SK-N-MC (cell line): ENCODE results near the gene NDUFAF8.

ENCODE experiments used
- EZH2 ChIP-seq: fragments of 200-600 bp; sonication (generic); IDR thresholded peaks from one replicate; pipeline ENCODE4 v1.6.1; 2017; ENCODE audit warnings: antibody characterized with exemption
- POLR2AphosphoS5 ChIP-seq: IDR thresholded peaks from 2 replicates; pipeline ENCODE4 v1.6.1; 2012; ENCODE audit warnings: mild to moderate bottlenecking, low read depth, low read length, borderline replicate concordance

DNA sequence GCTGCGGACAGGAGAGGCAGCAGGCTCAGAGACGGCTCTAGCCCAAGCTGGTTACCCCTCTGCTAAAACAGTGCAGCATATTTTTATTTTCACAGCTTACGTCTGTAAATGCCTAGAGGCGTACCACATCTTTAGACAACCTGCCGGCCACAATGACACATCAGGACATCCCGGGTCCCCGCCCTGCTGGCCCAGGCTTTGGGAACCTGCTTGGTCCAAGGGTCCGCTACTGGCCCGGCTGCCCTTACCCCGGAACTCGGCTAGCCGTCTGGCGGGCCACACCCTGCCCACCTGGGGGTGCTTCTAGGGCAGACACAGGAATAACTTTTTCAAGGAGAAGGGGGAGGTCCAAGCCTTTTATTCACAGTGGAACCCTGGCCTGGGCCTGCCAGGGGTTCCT is 20.7 kb upstream of the NDUFAF8 start:
- TF ChIP-seq EZH2 (no peak), POLR2AphosphoS5 (no peak)
